ENCODE results near the gene RFTN1. TPM values are rescaled to one million over a fixed set of nuclear protein-coding genes. Genes with fewer than 3 reads are reported as not detected.

RFTN1 gene
- total and polyA plus RNA-seq, 4 donors, result 4.4 to 20.4 (median 11.9) TPM

DNA sequence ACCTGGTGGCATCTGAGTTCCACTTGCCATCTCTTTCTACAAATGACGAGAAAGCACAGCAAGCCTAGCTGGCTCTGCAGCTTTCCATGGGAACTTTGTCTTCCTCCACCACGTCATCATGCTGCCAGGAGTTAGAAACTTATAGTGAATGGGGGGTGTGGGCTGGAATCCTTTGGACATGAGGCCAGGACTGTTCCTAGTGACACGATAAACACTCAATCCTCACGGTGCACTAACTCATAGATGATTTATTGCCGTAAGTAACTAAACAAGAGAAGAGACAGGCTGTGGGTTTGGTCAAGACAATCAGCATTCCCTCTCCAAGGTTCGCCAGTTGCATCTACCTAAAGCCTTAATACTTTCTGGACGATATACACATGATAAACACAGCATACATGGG lies 197.9 kb downstream of the RFTN1 start:
- no peak overlapping the region for H3K27ac ChIP-seq (ENCODE audit: low read depth in 1 of 2, low read length in 2 of 2)
- H3K36me3 ChIP-seq (ENCODE audit: control insufficient read depth in 4 of 4, insufficient read depth in 3 of 4, low read depth in 1 of 4, low read length in 3 of 4), result peaks cover 0 to 31% (median 14%) of the 10 kb centered on the region in 4 donors
- no peaks in the 10 kb centered on the region for H3K27me3 ChIP-seq (ENCODE audit: control insufficient read depth in 4 of 4, insufficient read depth in 4 of 4, low read length in 3 of 4)
- H3K9me3 ChIP-seq (ENCODE audit: control insufficient read depth in 4 of 4, low read length in 3 of 4), result no peaks in the 10 kb centered on the region
- no peak overlapping the region for H3K9ac ChIP-seq (ENCODE audit: low read depth in 1 of 2, low read length in 2 of 2)
- WGBS, result 95% methylated on average over 7 of the region's 7 CpGs
- H3K4me3 ChIP-seq (ENCODE audit: low read depth in 1 of 3, low read length in 3 of 3), result no peak overlapping the region
- no peak for TF ChIP-seq RXRA (IDR thresholded peaks at IDR 0.05)
- TF ChIP-seq, protein P1, sequence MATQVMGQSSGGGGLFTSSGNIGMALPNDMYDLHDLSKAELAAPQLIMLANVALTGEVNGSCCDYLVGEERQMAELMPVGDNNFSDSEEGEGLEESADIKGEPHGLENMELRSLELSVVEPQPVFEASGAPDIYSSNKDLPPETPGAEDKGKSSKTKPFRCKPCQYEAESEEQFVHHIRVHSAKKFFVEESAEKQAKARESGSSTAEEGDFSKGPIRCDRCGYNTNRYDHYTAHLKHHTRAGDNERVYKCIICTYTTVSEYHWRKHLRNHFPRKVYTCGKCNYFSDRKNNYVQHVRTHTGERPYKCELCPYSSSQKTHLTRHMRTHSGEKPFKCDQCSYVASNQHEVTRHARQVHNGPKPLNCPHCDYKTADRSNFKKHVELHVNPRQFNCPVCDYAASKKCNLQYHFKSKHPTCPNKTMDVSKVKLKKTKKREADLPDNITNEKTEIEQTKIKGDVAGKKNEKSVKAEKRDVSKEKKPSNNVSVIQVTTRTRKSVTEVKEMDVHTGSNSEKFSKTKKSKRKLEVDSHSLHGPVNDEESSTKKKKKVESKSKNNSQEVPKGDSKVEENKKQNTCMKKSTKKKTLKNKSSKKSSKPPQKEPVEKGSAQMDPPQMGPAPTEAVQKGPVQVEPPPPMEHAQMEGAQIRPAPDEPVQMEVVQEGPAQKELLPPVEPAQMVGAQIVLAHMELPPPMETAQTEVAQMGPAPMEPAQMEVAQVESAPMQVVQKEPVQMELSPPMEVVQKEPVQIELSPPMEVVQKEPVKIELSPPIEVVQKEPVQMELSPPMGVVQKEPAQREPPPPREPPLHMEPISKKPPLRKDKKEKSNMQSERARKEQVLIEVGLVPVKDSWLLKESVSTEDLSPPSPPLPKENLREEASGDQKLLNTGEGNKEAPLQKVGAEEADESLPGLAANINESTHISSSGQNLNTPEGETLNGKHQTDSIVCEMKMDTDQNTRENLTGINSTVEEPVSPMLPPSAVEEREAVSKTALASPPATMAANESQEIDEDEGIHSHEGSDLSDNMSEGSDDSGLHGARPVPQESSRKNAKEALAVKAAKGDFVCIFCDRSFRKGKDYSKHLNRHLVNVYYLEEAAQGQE (IDR thresholded peaks at IDR 0.05), result no peak
- TF ChIP-seq YY1 (IDR thresholded peaks at IDR 0.05), result no peak
- TF ChIP-seq JUND (IDR thresholded peaks at IDR 0.05), result no peak
- TF ChIP-seq, protein P2, sequence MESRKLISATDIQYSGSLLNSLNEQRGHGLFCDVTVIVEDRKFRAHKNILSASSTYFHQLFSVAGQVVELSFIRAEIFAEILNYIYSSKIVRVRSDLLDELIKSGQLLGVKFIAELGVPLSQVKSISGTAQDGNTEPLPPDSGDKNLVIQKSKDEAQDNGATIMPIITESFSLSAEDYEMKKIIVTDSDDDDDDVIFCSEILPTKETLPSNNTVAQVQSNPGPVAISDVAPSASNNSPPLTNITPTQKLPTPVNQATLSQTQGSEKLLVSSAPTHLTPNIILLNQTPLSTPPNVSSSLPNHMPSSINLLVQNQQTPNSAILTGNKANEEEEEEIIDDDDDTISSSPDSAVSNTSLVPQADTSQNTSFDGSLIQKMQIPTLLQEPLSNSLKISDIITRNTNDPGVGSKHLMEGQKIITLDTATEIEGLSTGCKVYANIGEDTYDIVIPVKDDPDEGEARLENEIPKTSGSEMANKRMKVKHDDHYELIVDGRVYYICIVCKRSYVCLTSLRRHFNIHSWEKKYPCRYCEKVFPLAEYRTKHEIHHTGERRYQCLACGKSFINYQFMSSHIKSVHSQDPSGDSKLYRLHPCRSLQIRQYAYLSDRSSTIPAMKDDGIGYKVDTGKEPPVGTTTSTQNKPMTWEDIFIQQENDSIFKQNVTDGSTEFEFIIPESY (IDR thresholded peaks at IDR 0.05), result no peak
- no peak for TF ChIP-seq EGR1 (IDR thresholded peaks at IDR 0.05; ENCODE audit: low read depth in 2 of 2)
- TF ChIP-seq, protein P3, sequence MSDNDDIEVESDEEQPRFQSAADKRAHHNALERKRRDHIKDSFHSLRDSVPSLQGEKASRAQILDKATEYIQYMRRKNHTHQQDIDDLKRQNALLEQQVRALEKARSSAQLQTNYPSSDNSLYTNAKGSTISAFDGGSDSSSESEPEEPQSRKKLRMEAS (IDR thresholded peaks at IDR 0.05), result no peak
- no peak for TF ChIP-seq TAF1 (conservative IDR thresholded peaks at IDR 0.05)
- TF ChIP-seq SP1 (IDR thresholded peaks at IDR 0.05), result no peak
- TF ChIP-seq HNF4A (conservative IDR thresholded peaks at IDR 0.05), result no peak
- TF ChIP-seq, protein P4, sequence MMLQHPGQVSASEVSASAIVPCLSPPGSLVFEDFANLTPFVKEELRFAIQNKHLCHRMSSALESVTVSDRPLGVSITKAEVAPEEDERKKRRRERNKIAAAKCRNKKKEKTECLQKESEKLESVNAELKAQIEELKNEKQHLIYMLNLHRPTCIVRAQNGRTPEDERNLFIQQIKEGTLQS (IDR thresholded peaks at IDR 0.05), result no peak
- no peak for TF ChIP-seq FOXA1 (IDR thresholded peaks at IDR 0.05)
- no peak for TF ChIP-seq GABPA (IDR thresholded peaks at IDR 0.05 in 1 of 2, conservative IDR thresholded peaks at IDR 0.05 in 1 of 2)
- TF ChIP-seq RAD21 (IDR thresholded peaks at IDR 0.05), result no peak
- TF ChIP-seq, protein P5, sequence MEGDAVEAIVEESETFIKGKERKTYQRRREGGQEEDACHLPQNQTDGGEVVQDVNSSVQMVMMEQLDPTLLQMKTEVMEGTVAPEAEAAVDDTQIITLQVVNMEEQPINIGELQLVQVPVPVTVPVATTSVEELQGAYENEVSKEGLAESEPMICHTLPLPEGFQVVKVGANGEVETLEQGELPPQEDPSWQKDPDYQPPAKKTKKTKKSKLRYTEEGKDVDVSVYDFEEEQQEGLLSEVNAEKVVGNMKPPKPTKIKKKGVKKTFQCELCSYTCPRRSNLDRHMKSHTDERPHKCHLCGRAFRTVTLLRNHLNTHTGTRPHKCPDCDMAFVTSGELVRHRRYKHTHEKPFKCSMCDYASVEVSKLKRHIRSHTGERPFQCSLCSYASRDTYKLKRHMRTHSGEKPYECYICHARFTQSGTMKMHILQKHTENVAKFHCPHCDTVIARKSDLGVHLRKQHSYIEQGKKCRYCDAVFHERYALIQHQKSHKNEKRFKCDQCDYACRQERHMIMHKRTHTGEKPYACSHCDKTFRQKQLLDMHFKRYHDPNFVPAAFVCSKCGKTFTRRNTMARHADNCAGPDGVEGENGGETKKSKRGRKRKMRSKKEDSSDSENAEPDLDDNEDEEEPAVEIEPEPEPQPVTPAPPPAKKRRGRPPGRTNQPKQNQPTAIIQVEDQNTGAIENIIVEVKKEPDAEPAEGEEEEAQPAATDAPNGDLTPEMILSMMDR (IDR thresholded peaks at IDR 0.05; ENCODE audit: low read depth, low read length, missing input control), result no peak
- no peak for TF ChIP-seq HNF4G (IDR thresholded peaks at IDR 0.05)
- TF ChIP-seq FOXA2 (IDR thresholded peaks at IDR 0.05), result no peak
- TF ChIP-seq NR2F2 (IDR thresholded peaks at IDR 0.05), result no peak
- DNase-seq (ENCODE audit: low spot score), result no peak
- H3K4me1 ChIP-seq (ENCODE audit: control insufficient read depth in 4 of 4, insufficient read depth in 4 of 4, low read length in 3 of 4), result peaks cover 0 to 14% (median 2%) of the 10 kb centered on the region in 4 donors

Measured in liver (tissue), 9 donors.